ENCODE measurements around the gene SLCO3A1.

DNA sequence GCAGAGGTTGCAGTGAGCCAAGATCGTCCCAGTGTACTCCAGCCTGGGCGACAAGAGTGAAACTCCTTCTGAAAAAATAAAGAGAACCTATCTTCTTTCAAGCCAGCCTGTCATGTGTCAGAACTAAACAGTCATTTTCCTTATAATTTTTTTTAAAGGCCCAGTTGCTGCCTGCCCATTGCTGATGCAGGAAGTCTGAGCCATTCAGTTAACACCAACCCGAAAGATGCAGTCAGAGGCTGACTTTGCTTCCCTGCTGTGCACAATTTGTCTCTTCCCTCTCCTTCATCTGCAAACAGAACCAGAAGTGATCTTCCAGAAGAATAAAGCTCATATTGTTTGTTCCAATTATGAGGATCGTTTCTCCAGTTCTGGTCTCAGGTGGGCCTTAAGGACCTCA lies 220.6 kb downstream of the SLCO3A1 start:
- TF ChIP-seq, protein P1, sequence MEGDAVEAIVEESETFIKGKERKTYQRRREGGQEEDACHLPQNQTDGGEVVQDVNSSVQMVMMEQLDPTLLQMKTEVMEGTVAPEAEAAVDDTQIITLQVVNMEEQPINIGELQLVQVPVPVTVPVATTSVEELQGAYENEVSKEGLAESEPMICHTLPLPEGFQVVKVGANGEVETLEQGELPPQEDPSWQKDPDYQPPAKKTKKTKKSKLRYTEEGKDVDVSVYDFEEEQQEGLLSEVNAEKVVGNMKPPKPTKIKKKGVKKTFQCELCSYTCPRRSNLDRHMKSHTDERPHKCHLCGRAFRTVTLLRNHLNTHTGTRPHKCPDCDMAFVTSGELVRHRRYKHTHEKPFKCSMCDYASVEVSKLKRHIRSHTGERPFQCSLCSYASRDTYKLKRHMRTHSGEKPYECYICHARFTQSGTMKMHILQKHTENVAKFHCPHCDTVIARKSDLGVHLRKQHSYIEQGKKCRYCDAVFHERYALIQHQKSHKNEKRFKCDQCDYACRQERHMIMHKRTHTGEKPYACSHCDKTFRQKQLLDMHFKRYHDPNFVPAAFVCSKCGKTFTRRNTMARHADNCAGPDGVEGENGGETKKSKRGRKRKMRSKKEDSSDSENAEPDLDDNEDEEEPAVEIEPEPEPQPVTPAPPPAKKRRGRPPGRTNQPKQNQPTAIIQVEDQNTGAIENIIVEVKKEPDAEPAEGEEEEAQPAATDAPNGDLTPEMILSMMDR (IDR thresholded peaks at IDR 0.05), result no peak
- no peak for TF ChIP-seq EP300 (IDR thresholded peaks at IDR 0.05; ENCODE audit: low read depth)
- no peak for TF ChIP-seq POLR2A (IDR thresholded peaks at IDR 0.05)

Measured in transverse colon (tissue), 3 donors.